ENCODE measurements around the gene ENPP4.

DNA sequence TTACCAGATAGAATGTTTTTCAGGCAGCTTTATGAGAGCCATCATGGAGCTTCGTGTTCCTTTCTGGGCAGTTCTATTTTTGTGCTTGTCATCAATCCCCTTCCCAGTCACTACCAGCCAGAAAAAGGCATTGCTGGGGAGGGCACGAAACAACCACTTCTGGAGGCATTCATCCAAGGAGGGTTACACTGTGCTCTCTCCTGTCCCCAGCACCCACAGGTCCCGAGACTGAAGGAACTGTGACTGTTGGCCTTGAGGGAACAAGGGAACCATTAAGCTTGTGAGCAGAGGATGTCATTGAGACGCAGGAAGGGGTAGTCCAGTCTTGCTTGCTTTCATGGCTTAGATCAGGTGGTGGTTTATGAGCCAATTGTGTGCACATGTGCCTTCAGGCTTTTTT lies 61.1 kb downstream of the ENPP4 start:
- no peak for TF ChIP-seq POLR2A (IDR thresholded peaks at IDR 0.05)
- TF ChIP-seq, protein P1, sequence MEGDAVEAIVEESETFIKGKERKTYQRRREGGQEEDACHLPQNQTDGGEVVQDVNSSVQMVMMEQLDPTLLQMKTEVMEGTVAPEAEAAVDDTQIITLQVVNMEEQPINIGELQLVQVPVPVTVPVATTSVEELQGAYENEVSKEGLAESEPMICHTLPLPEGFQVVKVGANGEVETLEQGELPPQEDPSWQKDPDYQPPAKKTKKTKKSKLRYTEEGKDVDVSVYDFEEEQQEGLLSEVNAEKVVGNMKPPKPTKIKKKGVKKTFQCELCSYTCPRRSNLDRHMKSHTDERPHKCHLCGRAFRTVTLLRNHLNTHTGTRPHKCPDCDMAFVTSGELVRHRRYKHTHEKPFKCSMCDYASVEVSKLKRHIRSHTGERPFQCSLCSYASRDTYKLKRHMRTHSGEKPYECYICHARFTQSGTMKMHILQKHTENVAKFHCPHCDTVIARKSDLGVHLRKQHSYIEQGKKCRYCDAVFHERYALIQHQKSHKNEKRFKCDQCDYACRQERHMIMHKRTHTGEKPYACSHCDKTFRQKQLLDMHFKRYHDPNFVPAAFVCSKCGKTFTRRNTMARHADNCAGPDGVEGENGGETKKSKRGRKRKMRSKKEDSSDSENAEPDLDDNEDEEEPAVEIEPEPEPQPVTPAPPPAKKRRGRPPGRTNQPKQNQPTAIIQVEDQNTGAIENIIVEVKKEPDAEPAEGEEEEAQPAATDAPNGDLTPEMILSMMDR (IDR thresholded peaks at IDR 0.05), result no peak
